ENCODE results near the gene CRTC1.

Gene CRTC1

GRCh38 chr19:18742324-18742723, 58.8 kb downstream of the CRTC1 start:
- in situ Hi-C loops (cut with MboI; ENCODE audit: low pct_unique_long_range_greater_than_20kb, low sequenced_read_pairs, unreplicated experiment): no loop called here
- no peak for TF ChIP-seq CTCF (IDR thresholded peaks at IDR 0.05; ENCODE audit: extremely low read depth, insufficient read depth, missing control alignments)
- DNase-seq (ENCODE audit: low spot score): no peak

- in situ Hi-C loops (cut with MboI; ENCODE audit: low pct_unique_long_range_greater_than_20kb, low sequenced_read_pairs, unreplicated experiment): no loop called here
- DNase-seq (ENCODE audit: low spot score): no peak
These were observed 59.6 kb downstream of the CRTC1 start for GRCh38 chr19:18742838-18743783.

GRCh38 chr19:18743784-18744418, 60.4 kb downstream of the CRTC1 start:
- no peak for TF ChIP-seq CTCF (IDR thresholded peaks at IDR 0.05; ENCODE audit: extremely low read depth, insufficient read depth, missing control alignments)
- no peak for DNase-seq (ENCODE audit: low spot score)
- in situ Hi-C loops (cut with MboI; ENCODE audit: low pct_unique_long_range_greater_than_20kb, low sequenced_read_pairs, unreplicated experiment): no loop called here

More at GRCh38 chr19:18742838-18743783, 59.6 kb downstream of the CRTC1 start:
- no peak for TF ChIP-seq CTCF (IDR thresholded peaks at IDR 0.05; ENCODE audit: extremely low read depth, insufficient read depth, missing control alignments)

GRCh38 chr19:18745012-18745735, 61.7 kb downstream of the CRTC1 start:
- in situ Hi-C loops (cut with MboI; ENCODE audit: low pct_unique_long_range_greater_than_20kb, low sequenced_read_pairs, unreplicated experiment): no loop called here
- no peak for TF ChIP-seq CTCF (IDR thresholded peaks at IDR 0.05; ENCODE audit: extremely low read depth, insufficient read depth, missing control alignments)
- no peak for DNase-seq (ENCODE audit: low spot score)

GRCh38 chr19:18745931-18746330, 62.5 kb downstream of the CRTC1 start:
- TF ChIP-seq CTCF (IDR thresholded peaks at IDR 0.05; ENCODE audit: extremely low read depth, insufficient read depth, missing control alignments): no peak
- no peak for DNase-seq (ENCODE audit: low spot score)
- in situ Hi-C loops (cut with MboI; ENCODE audit: low pct_unique_long_range_greater_than_20kb, low sequenced_read_pairs, unreplicated experiment): no loop called here
